Activated naive CD4-positive, alpha-beta T cell treated with anti-CD3 and anti-CD28 coated beads, Interleukin-2, amount 50 U/mL, for 72 hours (primary cell): ENCODE measurements around the gene PLCG2. TPM values are rescaled to one million over a fixed set of nuclear protein-coding genes. Genes with fewer than 3 reads are reported as not detected.
"Not testable (repeated sequence)": the region's sequence is repeated elsewhere in the genome, so short reads cannot be mapped to it uniquely, and the experiment has no call there.

Experiments
- ATAC-seq, 2 donors: fragments of 150-1000 bp; cut with Tn5 transposase; 2 replicates each; pipeline ENCODE4 v1.10.0; 2021; ENCODE audit warnings: mild to moderate bottlenecking in 2 of 2, moderate library complexity in 2 of 2
- DNase-seq, 2 donors: peaks; one replicate each; pipeline ENCODE4 v3.0.0; 2021 to 2022; ENCODE audit warnings: low spot score in 2 of 2
- H3K27ac Mint-ChIP-seq, 2 donors: one replicate each; pipeline ENCODE4 v1.8.0; 2022; ENCODE audit warnings: mild to moderate bottlenecking in 2 of 2, mixed read lengths in 2 of 2
- H3K36me3 Mint-ChIP-seq, 2 donors: one replicate each; pipeline ENCODE4 v1.8.0; 2022; ENCODE audit warnings: mixed read lengths in 2 of 2
- H3K9me3 Mint-ChIP-seq, 2 donors: one replicate each; pipeline ENCODE4 v1.8.0; 2022; ENCODE audit warnings: mixed read lengths in 2 of 2
- total RNA-seq, 2 donors: library from RNA; stranded (reverse); gene quantifications; one replicate each; pipeline ENCODE4 v1.2.3, GENCODE V29; 2022

The PLCG2 gene
- total RNA-seq, 2 donors from 2014 or later: 5.7 to 8.8 TPM

- Mint-ChIP-seq H3K9me3 (peaks cover 0 to 9% of the 10 kb centered on the region in 2 donors), H3K27ac (peak overlapping the region; percentile 81 to 88), H3K36me3 (peaks cover 0 to 6% of the 10 kb centered on the region in 2 donors)
- DNase-seq (no peak), ATAC-seq (no peak)
Observed at GRCh38 chr16:81746566-81746965, 32.5 kb upstream of the PLCG2 start.

GRCh38 chr16:81748476-81749198, 30.5 kb upstream of the PLCG2 start:
- no peak overlapping the region for H3K27ac Mint-ChIP-seq
- peaks cover 0 to 9% of the 10 kb centered on the region in 2 donors for H3K9me3 Mint-ChIP-seq
- ATAC-seq (peak in 1 of 2 donors; percentile 58), DNase-seq (no peak)
- peaks cover 0 to 6% of the 10 kb centered on the region in 2 donors for H3K36me3 Mint-ChIP-seq

GRCh38 chr16:81752225-81752875, 26.7 kb upstream of the PLCG2 start:
- no peaks in the 10 kb centered on the region for H3K9me3 Mint-ChIP-seq
- no peaks in the 10 kb centered on the region for H3K36me3 Mint-ChIP-seq
- H3K27ac Mint-ChIP-seq: no peak overlapping the region
- no peak for DNase-seq
- peak in 1 of 2 donors; percentile 11 for ATAC-seq

DNA sequence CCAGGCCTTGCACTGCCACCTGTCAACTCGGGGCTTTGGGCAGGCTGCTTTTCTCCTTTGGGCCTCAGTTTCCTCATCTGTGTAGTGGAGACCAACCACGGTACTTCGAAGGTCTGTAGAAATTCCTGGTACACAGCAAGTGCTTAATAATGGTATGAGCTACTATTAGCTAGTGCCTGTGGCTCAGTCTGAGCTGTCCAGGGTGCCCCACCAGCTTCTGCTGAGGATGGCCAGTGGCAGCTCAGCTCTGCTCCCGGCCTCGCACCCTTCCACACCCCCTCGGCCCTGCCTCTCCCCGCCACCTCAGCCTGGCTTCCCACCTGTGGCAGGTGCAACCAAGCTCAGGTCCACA, 26.2 kb upstream of the PLCG2 start:
- Mint-ChIP-seq H3K36me3 (no peaks in the 10 kb centered on the region), H3K27ac (no peak overlapping the region), H3K9me3 (no peaks in the 10 kb centered on the region)
- ATAC-seq: no peak
- no peak for DNase-seq

DNA sequence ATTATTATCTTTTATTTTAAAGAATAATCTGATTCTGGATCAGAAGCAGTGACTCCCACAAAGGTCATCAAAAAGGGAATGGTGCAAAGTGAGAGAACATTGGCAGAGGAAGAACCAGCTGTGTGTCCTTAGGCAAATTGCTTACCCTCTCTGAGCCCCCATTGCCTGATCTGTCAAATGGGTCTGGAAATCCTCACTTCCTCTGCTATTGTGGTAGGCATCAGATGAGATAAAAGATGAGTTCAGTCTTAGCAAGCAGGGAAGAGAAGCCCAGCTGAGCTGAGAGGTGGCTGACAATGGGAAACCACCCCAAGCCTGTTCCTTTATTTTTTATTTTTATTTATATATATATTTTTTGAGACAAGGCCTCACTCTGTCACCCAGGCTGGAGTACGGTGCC, 24.2 kb upstream of the PLCG2 start:
- ATAC-seq (no peak), DNase-seq (no peak)
- Mint-ChIP-seq H3K27ac (no peak overlapping the region), H3K9me3 (no peaks in the 10 kb centered on the region), H3K36me3 (no peaks in the 10 kb centered on the region)

GRCh38 chr16:81755915-81756614, 23.0 kb upstream of the PLCG2 start:
- H3K9me3 Mint-ChIP-seq: no peaks in the 10 kb centered on the region
- no peak overlapping the region for H3K27ac Mint-ChIP-seq
- no peaks in the 10 kb centered on the region for H3K36me3 Mint-ChIP-seq
- ATAC-seq (no peak), DNase-seq (no peak)

- H3K9me3 Mint-ChIP-seq: no peaks in the 10 kb centered on the region
- H3K36me3 Mint-ChIP-seq: no peaks in the 10 kb centered on the region
- no peak for DNase-seq
- peak overlapping the region in 1 of 2 donors; percentile 25 for H3K27ac Mint-ChIP-seq
- ATAC-seq: no peak
Observed at GRCh38 chr16:81756615-81757356, 22.3 kb upstream of the PLCG2 start.

- no peaks in the 10 kb centered on the region for H3K36me3 Mint-ChIP-seq
- H3K27ac Mint-ChIP-seq: no peak overlapping the region
- ATAC-seq: no peak
- DNase-seq: no peak
- no peaks in the 10 kb centered on the region for H3K9me3 Mint-ChIP-seq
Observed at GRCh38 chr16:81758376-81758775, 20.7 kb upstream of the PLCG2 start.

- ATAC-seq, DNase-seq, H3K36me3 Mint-ChIP-seq, H3K9me3 Mint-ChIP-seq, H3K27ac Mint-ChIP-seq: not testable (repeated sequence)
Observed at GRCh38 chr16:81762322-81762721, 16.8 kb upstream of the PLCG2 start.

- DNase-seq: no peak
- Mint-ChIP-seq H3K27ac (no peak overlapping the region), H3K9me3 (no peaks in the 10 kb centered on the region), H3K36me3 (no peaks in the 10 kb centered on the region)
- ATAC-seq: no peak
Observed at GRCh38 chr16:81765111-81765919, 13.8 kb upstream of the PLCG2 start.

GRCh38 chr16:81765969-81766368, 13.1 kb upstream of the PLCG2 start:
- Mint-ChIP-seq H3K27ac (no peak overlapping the region), H3K36me3 (no peaks in the 10 kb centered on the region), H3K9me3 (no peaks in the 10 kb centered on the region)
- DNase-seq (no peak), ATAC-seq (no peak)

- ATAC-seq (no peak), DNase-seq (no peak)
- no peaks in the 10 kb centered on the region for H3K9me3 Mint-ChIP-seq
- no peaks in the 10 kb centered on the region for H3K36me3 Mint-ChIP-seq
- H3K27ac Mint-ChIP-seq: no peak overlapping the region
Observed at GRCh38 chr16:81767987-81768592, 11.0 kb upstream of the PLCG2 start.

DNA sequence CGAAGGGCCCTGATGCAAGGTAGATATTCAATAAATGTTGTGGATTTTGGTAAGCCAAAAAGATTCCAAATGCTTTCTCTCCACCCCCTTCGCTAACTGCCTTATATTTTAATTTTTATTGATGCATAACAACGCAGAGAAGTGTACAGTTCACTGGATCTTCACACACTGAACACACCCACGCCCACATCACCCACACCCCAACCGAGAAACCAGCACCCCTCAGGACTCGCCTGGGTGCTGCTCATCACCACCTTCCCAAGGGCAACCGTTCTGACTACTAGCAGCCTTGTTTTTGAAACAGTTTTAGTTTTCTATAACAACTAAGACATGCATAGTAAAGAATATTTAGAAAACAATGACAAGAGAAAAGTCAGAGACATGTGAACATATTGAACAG, 9.1 kb upstream of the PLCG2 start:
- H3K36me3 Mint-ChIP-seq: no peaks in the 10 kb centered on the region
- DNase-seq (no peak), ATAC-seq (no peak)
- H3K9me3 Mint-ChIP-seq: no peaks in the 10 kb centered on the region
- H3K27ac Mint-ChIP-seq: no peak overlapping the region

- Mint-ChIP-seq H3K27ac (no peak overlapping the region), H3K9me3 (no peaks in the 10 kb centered on the region), H3K36me3 (peaks cover 0 to 7% of the 10 kb centered on the region in 2 donors)
- DNase-seq (no peak), ATAC-seq (no peak)
Observed at GRCh38 chr16:81774348-81774747, 4.7 kb upstream of the PLCG2 start.

GRCh38 chr16:81775570-81775969, 3.5 kb upstream of the PLCG2 start:
- no peak for ATAC-seq
- Mint-ChIP-seq H3K27ac (no peak overlapping the region), H3K9me3 (no peaks in the 10 kb centered on the region)

GRCh38 chr16:81778231-81778630, 860 bp upstream of the PLCG2 start:
- Mint-ChIP-seq H3K9me3 (no peaks in the 10 kb centered on the region), H3K36me3 (peaks cover 0 to 14% of the 10 kb centered on the region in 2 donors), H3K27ac (no peak overlapping the region)
- DNase-seq (no peak), ATAC-seq (no peak)

More at GRCh38 chr16:81775570-81775969, 3.5 kb upstream of the PLCG2 start:
- H3K36me3 Mint-ChIP-seq: peaks cover 0 to 14% of the 10 kb centered on the region in 2 donors
- no peak for DNase-seq
